Measurements from ENCODE around the gene FAM180B.
"Not testable (repeated sequence)": the region's sequence is repeated elsewhere in the genome, so short reads cannot be mapped to it uniquely, and the experiment has no call there.

Gene FAM180B

DNA sequence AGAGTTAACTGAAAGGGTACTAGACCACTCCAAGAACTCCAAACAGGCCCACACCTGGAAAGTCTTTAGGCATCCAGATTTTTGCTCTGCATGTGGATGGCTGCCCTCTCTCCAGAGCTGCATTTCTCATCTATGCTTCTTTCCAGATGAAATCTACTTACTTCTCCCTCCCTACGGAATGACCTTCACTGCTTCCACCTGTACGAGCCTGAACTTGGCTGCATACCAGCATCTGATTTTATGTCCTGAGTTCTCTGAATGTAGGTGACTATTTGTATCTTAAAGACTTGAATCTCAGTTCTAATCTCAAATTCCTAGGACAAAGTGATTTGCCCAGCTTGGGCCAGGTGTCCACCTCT lies 46.8 kb upstream of the FAM180B start:
- Histone ChIP-seq H3F3A (ENCODE audit: insufficient read depth, low read length) (no peaks in the 10 kb centered on the region), H3K4me1 (ENCODE audit: insufficient read depth, low read length, severe bottlenecking) (peaks cover 52% of the 10 kb centered on the region), H4K20me1 (ENCODE audit: insufficient read depth, low read length) (peaks cover 3% of the 10 kb centered on the region; the same call in 1 of the 2 replicates), H3K79me2 (ENCODE audit: insufficient read depth, low read length) (peaks cover 99% of the 10 kb centered on the region), H3K9me3 (ENCODE audit: low read length) (no peaks in the 10 kb centered on the region), H3K36me3 (ENCODE audit: insufficient read depth, low read length) (peaks cover 22% of the 10 kb centered on the region; the same call in 1 of the 2 replicates), H3K4me2 (ENCODE audit: low read length) (peak overlapping the region; percentile 1; the same call in 1 of the 2 replicates), H3K9ac (ENCODE audit: low read length) (no peak overlapping the region), H3K27me3 (ENCODE audit: insufficient read depth, low read length) (no peaks in the 10 kb centered on the region), H3K9me2 (ENCODE audit: low read depth, low read length) (no peaks in the 10 kb centered on the region), H3K27ac (ENCODE audit: low read depth, low read length, poor library complexity, severe bottlenecking) (peak overlapping the region; percentile 2), H3K4me3 (ENCODE audit: low read depth, low read length, poor library complexity, severe bottlenecking) (no peak overlapping the region), H2AFZ (ENCODE audit: low read length) (no peak overlapping the region)
- no peak for TF ChIP-seq EZH2 (IDR thresholded peaks at IDR 0.05; ENCODE audit: borderline replicate concordance, low read length)
- TF ChIP-seq, protein P1, sequence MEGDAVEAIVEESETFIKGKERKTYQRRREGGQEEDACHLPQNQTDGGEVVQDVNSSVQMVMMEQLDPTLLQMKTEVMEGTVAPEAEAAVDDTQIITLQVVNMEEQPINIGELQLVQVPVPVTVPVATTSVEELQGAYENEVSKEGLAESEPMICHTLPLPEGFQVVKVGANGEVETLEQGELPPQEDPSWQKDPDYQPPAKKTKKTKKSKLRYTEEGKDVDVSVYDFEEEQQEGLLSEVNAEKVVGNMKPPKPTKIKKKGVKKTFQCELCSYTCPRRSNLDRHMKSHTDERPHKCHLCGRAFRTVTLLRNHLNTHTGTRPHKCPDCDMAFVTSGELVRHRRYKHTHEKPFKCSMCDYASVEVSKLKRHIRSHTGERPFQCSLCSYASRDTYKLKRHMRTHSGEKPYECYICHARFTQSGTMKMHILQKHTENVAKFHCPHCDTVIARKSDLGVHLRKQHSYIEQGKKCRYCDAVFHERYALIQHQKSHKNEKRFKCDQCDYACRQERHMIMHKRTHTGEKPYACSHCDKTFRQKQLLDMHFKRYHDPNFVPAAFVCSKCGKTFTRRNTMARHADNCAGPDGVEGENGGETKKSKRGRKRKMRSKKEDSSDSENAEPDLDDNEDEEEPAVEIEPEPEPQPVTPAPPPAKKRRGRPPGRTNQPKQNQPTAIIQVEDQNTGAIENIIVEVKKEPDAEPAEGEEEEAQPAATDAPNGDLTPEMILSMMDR (IDR thresholded peaks at IDR 0.05; ENCODE audit: low read length) = no peak

GRCh38 chr11:47541070-47541469 lies 45.4 kb upstream of the FAM180B start:
- H3K9me2 ChIP-seq (ENCODE audit: low read depth, low read length) = no peaks in the 10 kb centered on the region
- H2AFZ ChIP-seq (ENCODE audit: low read length) = no peak overlapping the region
- H3K36me3 ChIP-seq (ENCODE audit: insufficient read depth, low read length) = peaks cover 15% of the 10 kb centered on the region
- H3F3A ChIP-seq (ENCODE audit: insufficient read depth, low read length) = no peaks in the 10 kb centered on the region
- TF ChIP-seq EZH2 (IDR thresholded peaks at IDR 0.05; ENCODE audit: borderline replicate concordance, low read length) = no peak
- TF ChIP-seq, protein P1 (IDR thresholded peaks at IDR 0.05; ENCODE audit: low read length) = no peak
- peaks cover 50% of the 10 kb centered on the region for H3K4me1 ChIP-seq (ENCODE audit: insufficient read depth, low read length, severe bottlenecking)
- no peaks in the 10 kb centered on the region for H3K27me3 ChIP-seq (ENCODE audit: insufficient read depth, low read length)
- H3K4me2 ChIP-seq (ENCODE audit: low read length) = peak overlapping the region; percentile 0; the same call in 1 of the 2 replicates
- peaks cover 95% of the 10 kb centered on the region for H3K79me2 ChIP-seq (ENCODE audit: insufficient read depth, low read length)
- peak overlapping the region; percentile 35 for H3K27ac ChIP-seq (ENCODE audit: low read depth, low read length, poor library complexity, severe bottlenecking)
- H3K9ac ChIP-seq (ENCODE audit: low read length) = no peak overlapping the region
- no peaks in the 10 kb centered on the region for H3K9me3 ChIP-seq (ENCODE audit: low read length)
- H4K20me1 ChIP-seq (ENCODE audit: insufficient read depth, low read length) = peaks cover 3% of the 10 kb centered on the region; the same call in 1 of the 2 replicates
- no peak overlapping the region for H3K4me3 ChIP-seq (ENCODE audit: low read depth, low read length, poor library complexity, severe bottlenecking)

GRCh38 chr11:47545298-47545697 lies 41.2 kb upstream of the FAM180B start:
- no peaks in the 10 kb centered on the region for H3F3A ChIP-seq (ENCODE audit: insufficient read depth, low read length)
- H3K4me1 ChIP-seq (ENCODE audit: insufficient read depth, low read length, severe bottlenecking) = peaks cover 44% of the 10 kb centered on the region
- no peak overlapping the region for H3K4me2 ChIP-seq (ENCODE audit: low read length)
- peaks cover 94% of the 10 kb centered on the region for H3K79me2 ChIP-seq (ENCODE audit: insufficient read depth, low read length)
- H3K9me2 ChIP-seq (ENCODE audit: low read depth, low read length) = no peaks in the 10 kb centered on the region
- H3K4me3 ChIP-seq (ENCODE audit: low read depth, low read length, poor library complexity, severe bottlenecking) = no peak overlapping the region
- H4K20me1 ChIP-seq (ENCODE audit: insufficient read depth, low read length) = no peaks in the 10 kb centered on the region
- no peak overlapping the region for H2AFZ ChIP-seq (ENCODE audit: low read length)
- no peaks in the 10 kb centered on the region for H3K27me3 ChIP-seq (ENCODE audit: insufficient read depth, low read length)
- TF ChIP-seq, protein P1 (IDR thresholded peaks at IDR 0.05; ENCODE audit: low read length) = no peak
- no peak for TF ChIP-seq EZH2 (IDR thresholded peaks at IDR 0.05; ENCODE audit: borderline replicate concordance, low read length)
- H3K36me3 ChIP-seq (ENCODE audit: insufficient read depth, low read length) = peaks cover 19% of the 10 kb centered on the region
- no peak overlapping the region for H3K27ac ChIP-seq (ENCODE audit: low read depth, low read length, poor library complexity, severe bottlenecking)
- no peaks in the 10 kb centered on the region for H3K9me3 ChIP-seq (ENCODE audit: low read length)
- no peak overlapping the region for H3K9ac ChIP-seq (ENCODE audit: low read length)

GRCh38 chr11:47546274-47546673 lies 40.2 kb upstream of the FAM180B start:
- Histone ChIP-seq H3K4me1 (ENCODE audit: insufficient read depth, low read length, severe bottlenecking) (peaks cover 44% of the 10 kb centered on the region), H3K79me2 (ENCODE audit: insufficient read depth, low read length) (peaks cover 94% of the 10 kb centered on the region), H3K36me3 (ENCODE audit: insufficient read depth, low read length) (peaks cover 19% of the 10 kb centered on the region)
- H3K4me2 ChIP-seq (ENCODE audit: low read length); H3F3A ChIP-seq (ENCODE audit: insufficient read depth, low read length); H3K9me2 ChIP-seq (ENCODE audit: low read depth, low read length); H2AFZ ChIP-seq (ENCODE audit: low read length); H3K9me3 ChIP-seq (ENCODE audit: low read length); H3K27ac ChIP-seq (ENCODE audit: low read depth, low read length, poor library complexity, severe bottlenecking); H3K27me3 ChIP-seq (ENCODE audit: insufficient read depth, low read length); H4K20me1 ChIP-seq (ENCODE audit: insufficient read depth, low read length); H3K9ac ChIP-seq (ENCODE audit: low read length); H3K4me3 ChIP-seq (ENCODE audit: low read depth, low read length, poor library complexity, severe bottlenecking): not testable (repeated sequence)
